Astrocyte of the spinal cord (primary cell): ENCODE results near the gene NCEH1.

Experiments
- DNase-seq: peaks from one replicate; pipeline ENCODE4 v3.0.0; 2011; ENCODE audit warnings: low read depth, low spot score
- H3K4me3 ChIP-seq: 2 replicates; pipeline ENCODE4 v1.5.1; 2011; ENCODE audit warnings: low read depth, mild to moderate bottlenecking, low read length, moderate library complexity
- in situ Hi-C: cut with HindIII; loops from 2 replicates; pipeline ENCODE4 v1.10.0; 2017; ENCODE audit warnings: low sequenced_read_pairs
- TF ChIP-seq, protein P1 (sequence below): IDR thresholded peaks from 2 replicates; pipeline ENCODE4 v1.5.1; 2012; ENCODE audit warnings: low read depth, mild to moderate bottlenecking, low read length, inconsistent platforms

Gene NCEH1

DNA sequence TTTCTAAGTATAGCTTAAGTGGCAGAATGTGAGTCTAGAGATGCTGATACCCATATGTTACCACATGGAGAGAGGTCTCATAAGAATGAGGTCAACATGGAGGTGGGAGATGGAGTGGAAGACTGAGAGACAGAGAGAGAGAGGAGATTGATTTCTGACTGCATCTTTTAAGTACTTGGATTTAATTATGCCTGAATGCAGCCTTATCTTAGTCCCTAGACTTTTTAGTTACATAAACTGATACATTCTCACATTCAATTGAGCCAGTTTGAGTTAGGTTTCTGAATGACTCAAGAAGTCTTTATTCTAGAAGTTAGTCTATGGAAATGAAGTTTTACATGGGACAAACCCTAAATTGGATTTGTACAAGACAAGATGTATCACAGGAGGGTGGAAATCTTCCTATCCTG, 129.1 kb downstream of the NCEH1 start:
- DNase-seq: no peak
- TF ChIP-seq, protein P1, sequence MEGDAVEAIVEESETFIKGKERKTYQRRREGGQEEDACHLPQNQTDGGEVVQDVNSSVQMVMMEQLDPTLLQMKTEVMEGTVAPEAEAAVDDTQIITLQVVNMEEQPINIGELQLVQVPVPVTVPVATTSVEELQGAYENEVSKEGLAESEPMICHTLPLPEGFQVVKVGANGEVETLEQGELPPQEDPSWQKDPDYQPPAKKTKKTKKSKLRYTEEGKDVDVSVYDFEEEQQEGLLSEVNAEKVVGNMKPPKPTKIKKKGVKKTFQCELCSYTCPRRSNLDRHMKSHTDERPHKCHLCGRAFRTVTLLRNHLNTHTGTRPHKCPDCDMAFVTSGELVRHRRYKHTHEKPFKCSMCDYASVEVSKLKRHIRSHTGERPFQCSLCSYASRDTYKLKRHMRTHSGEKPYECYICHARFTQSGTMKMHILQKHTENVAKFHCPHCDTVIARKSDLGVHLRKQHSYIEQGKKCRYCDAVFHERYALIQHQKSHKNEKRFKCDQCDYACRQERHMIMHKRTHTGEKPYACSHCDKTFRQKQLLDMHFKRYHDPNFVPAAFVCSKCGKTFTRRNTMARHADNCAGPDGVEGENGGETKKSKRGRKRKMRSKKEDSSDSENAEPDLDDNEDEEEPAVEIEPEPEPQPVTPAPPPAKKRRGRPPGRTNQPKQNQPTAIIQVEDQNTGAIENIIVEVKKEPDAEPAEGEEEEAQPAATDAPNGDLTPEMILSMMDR: no peak
- in situ Hi-C loops: no loop called here
- no peak overlapping the region for H3K4me3 ChIP-seq

GRCh38 chr3:172580680-172581401, 130.0 kb downstream of the NCEH1 start:
- TF ChIP-seq, protein P1: no peak
- DNase-seq: no peak
- no peak overlapping the region for H3K4me3 ChIP-seq
- in situ Hi-C loops: no loop called here
